Bronchial epithelial cell (primary cell): Measurements from ENCODE around the gene PADI3. TPM values are rescaled to one million over a fixed set of nuclear protein-coding genes. Genes with fewer than 3 reads are reported as not detected.

ENCODE experiments used
- DNase-seq: peaks from one replicate; pipeline ENCODE4 v3.0.0-alpha.2; 2010; ENCODE audit warnings: low read depth
- FAIRE-seq: peaks from 2 replicates; lab custom pipeline; 2011; peaks lifted over from hg19 to GRCh38; lab: Jason Lieb, UNC
- H3K27me3 ChIP-seq: 2 replicates; pipeline ENCODE4 v1.5.1; 2011; ENCODE audit warnings: low read length; ENCODE audit not compliant: control insufficient read depth, insufficient read depth
- H3K36me3 ChIP-seq: 2 replicates; pipeline ENCODE4 v1.5.1; 2011; ENCODE audit warnings: low read length; ENCODE audit not compliant: control insufficient read depth, insufficient read depth
- H3K4me3 ChIP-seq: 2 replicates; pipeline ENCODE4 v1.5.1; 2011; ENCODE audit warnings: mild to moderate bottlenecking, low read depth, low read length, control low read depth
- total RNA-seq: library from RNA; depleted of rRNA; stranded (reverse); fragments of >200 nt; gene quantifications from 2 replicates; pipeline ENCODE4 v1.2.1, GENCODE V29; 2014
- TF ChIP-seq, protein P1 (sequence below): IDR thresholded peaks from 2 replicates; pipeline ENCODE4 v1.5.1; 2011; ENCODE audit warnings: mild to moderate bottlenecking, moderate library complexity, low read length, control low read depth, inconsistent platforms; ENCODE audit not compliant: insufficient read depth, severe bottlenecking

The PADI3 gene
- total RNA-seq, 1 donor from 2014 or later = 0.26 TPM

DNA sequence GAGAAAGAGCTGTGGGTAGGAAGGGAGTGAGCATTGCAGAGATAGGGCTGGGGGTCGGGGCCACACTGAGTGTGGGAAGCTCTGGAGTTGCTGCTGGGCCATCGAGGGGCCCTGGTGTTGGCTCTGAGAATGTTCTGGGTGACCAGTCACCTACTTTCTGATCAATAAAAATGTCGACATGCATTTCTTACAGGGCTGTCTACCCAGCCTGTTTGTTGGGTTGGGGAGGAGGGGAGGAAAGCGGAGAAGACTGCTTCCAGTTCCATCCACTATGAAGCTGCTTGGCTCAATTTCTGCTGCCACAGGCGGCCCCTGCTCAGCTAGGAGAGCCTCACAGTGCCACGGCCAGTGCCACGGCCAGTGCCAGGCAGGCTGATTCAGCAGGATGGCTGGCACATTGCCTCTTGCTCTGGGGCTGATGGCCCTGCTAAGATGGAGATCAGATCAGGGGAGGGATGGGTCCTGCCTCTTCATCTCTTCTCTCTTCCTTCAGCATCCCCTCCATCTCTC, 3.0 kb upstream of the PADI3 start:
- H3K4me3 ChIP-seq = no peak overlapping the region
- TF ChIP-seq, protein P1, sequence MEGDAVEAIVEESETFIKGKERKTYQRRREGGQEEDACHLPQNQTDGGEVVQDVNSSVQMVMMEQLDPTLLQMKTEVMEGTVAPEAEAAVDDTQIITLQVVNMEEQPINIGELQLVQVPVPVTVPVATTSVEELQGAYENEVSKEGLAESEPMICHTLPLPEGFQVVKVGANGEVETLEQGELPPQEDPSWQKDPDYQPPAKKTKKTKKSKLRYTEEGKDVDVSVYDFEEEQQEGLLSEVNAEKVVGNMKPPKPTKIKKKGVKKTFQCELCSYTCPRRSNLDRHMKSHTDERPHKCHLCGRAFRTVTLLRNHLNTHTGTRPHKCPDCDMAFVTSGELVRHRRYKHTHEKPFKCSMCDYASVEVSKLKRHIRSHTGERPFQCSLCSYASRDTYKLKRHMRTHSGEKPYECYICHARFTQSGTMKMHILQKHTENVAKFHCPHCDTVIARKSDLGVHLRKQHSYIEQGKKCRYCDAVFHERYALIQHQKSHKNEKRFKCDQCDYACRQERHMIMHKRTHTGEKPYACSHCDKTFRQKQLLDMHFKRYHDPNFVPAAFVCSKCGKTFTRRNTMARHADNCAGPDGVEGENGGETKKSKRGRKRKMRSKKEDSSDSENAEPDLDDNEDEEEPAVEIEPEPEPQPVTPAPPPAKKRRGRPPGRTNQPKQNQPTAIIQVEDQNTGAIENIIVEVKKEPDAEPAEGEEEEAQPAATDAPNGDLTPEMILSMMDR = no peak
- DNase-seq (no peak), FAIRE-seq (no peak)
- no peaks in the 10 kb centered on the region for H3K36me3 ChIP-seq
- no peaks in the 10 kb centered on the region for H3K27me3 ChIP-seq

DNA sequence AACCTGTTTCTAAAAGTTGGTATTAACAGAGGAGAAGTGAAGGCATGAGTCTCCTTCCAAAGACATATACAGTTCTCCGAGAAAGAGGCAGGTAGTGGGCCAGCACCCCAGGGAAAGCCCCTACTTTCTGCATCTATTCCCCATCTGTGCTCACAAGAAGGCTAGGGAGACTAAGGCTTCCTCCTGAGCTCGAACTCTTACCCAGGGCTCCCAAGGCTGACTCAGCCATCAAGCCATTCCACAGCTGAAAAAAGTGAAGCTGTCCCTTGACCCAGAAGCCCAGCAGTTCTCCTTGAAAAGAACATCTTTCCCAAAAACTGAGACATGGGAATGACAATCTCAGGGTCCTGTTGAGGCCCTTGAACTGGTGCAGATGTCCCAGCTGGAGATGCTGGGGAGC, 1.9 kb upstream of the PADI3 start:
- FAIRE-seq = peak; percentile 7
- DNase-seq = no peak
- no peak overlapping the region for H3K4me3 ChIP-seq
- TF ChIP-seq, protein P1 = no peak
- no peaks in the 10 kb centered on the region for H3K27me3 ChIP-seq
- no peaks in the 10 kb centered on the region for H3K36me3 ChIP-seq

DNA sequence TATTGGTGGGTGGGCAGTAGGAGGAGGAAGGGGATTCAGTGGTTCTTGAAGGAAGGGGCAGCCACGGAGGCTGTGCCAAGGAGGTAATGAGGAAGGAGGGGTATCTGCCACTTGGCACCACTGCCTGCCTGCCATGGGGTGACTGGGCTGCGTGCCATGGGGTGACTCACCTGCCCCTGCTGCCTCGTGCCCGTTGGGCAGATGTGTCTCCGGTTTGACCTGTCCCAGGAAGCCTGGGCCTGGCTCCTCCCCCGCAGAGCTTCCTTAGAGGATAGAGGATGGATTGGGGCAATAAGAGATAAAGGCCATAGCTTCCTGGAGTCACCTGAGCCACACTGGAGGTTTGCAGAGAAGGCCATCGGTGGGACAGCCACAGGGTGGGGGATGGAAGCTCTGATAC, 1.7 kb downstream of the PADI3 start:
- DNase-seq = peak; percentile 85
- H3K4me3 ChIP-seq = no peak overlapping the region
- H3K27me3 ChIP-seq = no peaks in the 10 kb centered on the region
- no peaks in the 10 kb centered on the region for H3K36me3 ChIP-seq
- FAIRE-seq = peak; percentile 73
- TF ChIP-seq, protein P1 = no peak

DNA sequence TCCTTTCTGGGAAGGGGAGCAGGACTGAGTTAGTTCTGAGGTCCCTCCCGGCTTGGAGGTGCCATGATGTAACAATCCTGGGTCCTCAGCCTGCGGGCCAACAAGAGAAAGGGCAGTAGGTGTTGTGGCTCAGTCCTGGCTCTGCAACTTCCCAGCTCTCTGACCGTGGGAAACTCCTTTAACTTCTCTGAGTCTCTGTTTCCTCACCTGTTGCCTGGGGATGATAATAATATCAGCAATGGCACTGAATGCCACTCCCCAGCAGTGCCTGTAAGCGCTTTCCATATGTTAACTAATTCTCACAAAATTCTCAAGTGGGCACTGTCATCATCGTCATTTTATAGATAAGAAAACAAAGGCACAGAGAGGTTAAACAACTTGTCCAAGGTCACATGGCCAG, 2.3 kb downstream of the PADI3 start:
- Histone ChIP-seq H3K4me3 (no peak overlapping the region), H3K27me3 (no peaks in the 10 kb centered on the region), H3K36me3 (no peaks in the 10 kb centered on the region)
- DNase-seq = peak; percentile 33
- TF ChIP-seq, protein P1 = no peak
- no peak for FAIRE-seq

DNA sequence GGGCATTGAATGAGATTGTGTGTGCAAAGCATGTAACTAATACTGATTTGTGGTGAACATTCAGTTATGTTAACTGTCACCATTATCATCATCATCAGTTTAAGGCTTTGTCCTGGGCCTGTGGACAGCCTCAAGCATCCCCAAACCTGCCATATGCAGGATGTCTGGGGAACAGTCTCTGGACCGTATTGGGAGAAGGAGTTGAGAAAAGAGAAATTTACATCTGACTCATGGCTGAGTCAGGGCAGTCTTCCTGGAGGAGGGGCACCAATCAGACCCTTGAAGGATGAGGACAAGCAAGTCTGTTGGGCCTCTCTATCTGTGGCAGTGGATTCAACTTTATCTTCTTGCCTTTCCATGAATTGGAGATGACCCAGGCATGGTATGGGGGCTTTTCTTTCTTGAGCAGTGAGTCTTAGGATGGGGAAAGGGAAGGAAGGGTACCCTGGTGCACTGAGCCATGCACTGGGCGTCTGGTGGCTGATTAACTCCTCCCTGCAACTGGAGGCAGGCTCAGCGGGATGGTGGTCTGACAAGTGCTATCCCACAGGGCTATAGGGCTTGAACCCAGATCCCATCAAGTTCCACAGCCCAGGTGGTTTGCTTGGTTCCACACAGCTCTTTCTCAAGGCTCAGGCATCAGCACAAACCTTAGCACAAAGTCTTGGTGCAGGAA, 2.9 kb downstream of the PADI3 start:
- FAIRE-seq (no peak), DNase-seq (peak; percentile 78)
- Histone ChIP-seq H3K4me3 (no peak overlapping the region), H3K27me3 (no peaks in the 10 kb centered on the region), H3K36me3 (no peaks in the 10 kb centered on the region)
- TF ChIP-seq, protein P1 = no peak
